A549 (cell line): ENCODE data around the gene CRYZL1. TPM values are rescaled to one million over a fixed set of nuclear protein-coding genes. Genes with fewer than 3 reads are reported as not detected.

ENCODE experiments used
- ATAC-seq, 2 experiments: fragments of 200-7000 bp in 1 of 2; fragments of >200 bp in 1 of 2; cut with Nextera tagmentation in 1 of 2; cut with Tn5 transposase in 1 of 2; 3 replicates each; pipeline versions ENCODE4 v1.8.0 to v1.9.1; 2018 to 2020; ENCODE audit warnings: mild to moderate bottlenecking in 1 of 2, moderate library complexity in 1 of 2
- CTCF ChIA-PET: fragments of 300-600 bp; sonication (Branson Sonifier 250); formaldehyde crosslinking; extraction: SDS; loops from one replicate; lab custom pipeline; 2021; ENCODE audit warnings: antibody characterized with exemption, inconsistent platforms; lab: Yijun Ruan, JAX
- POLR2A ChIA-PET: fragments of 350-600 bp; formaldehyde crosslinking; extraction: SDS; loops from one replicate; lab custom pipeline; 2021; ENCODE audit warnings: antibody characterized with exemption, inconsistent platforms; lab: Yijun Ruan, JAX
- DNase-seq, 2 experiments: peaks; one replicate each; pipeline versions ENCODE4 v3.0.0 to v3.0.0-alpha.2; 2011 to 2016; ENCODE audit warnings: low read depth in 1 of 2, low spot score in 1 of 2
- FAIRE-seq: peaks from 2 replicates; lab custom pipeline; 2011; peaks lifted over from hg19 to GRCh38; lab: Jason Lieb, UNC
- H3K27ac ChIP-seq, 2 experiments: fragments of >200 bp; sonication (Bioruptor Twin); formaldehyde crosslinking; 3 replicates each; pipeline ENCODE4 v1.5.1; 2016 to 2017
- H3K4me1 ChIP-seq: fragments of >200 bp; sonication (Bioruptor Twin); formaldehyde crosslinking; 3 replicates; pipeline ENCODE4 v1.6.1; 2016
- H3K4me2 ChIP-seq: fragments of >200 bp; sonication (Bioruptor Twin); formaldehyde crosslinking; 3 replicates; pipeline ENCODE4 v1.6.1; 2016
- H3K4me3 ChIP-seq: fragments of >200 bp; sonication (Bioruptor Twin); formaldehyde crosslinking; 3 replicates; pipeline ENCODE4 v1.5.1; 2016
- H3K9me3 ChIP-seq: fragments of >200 bp; sonication (Bioruptor Twin); formaldehyde crosslinking; 3 replicates; pipeline ENCODE4 v1.6.1; 2016
- BHLHE40 ChIP-seq: IDR thresholded peaks from 2 replicates; pipeline ENCODE4 v1.6.1; 2012; ENCODE audit warnings: low read depth, low read length, inconsistent platforms
- CBX2 ChIP-seq: fragments of 200-600 bp; sonication (generic); IDR thresholded peaks from 2 replicates; pipeline ENCODE4 v1.6.1; 2016; ENCODE audit warnings: low read depth, mild to moderate bottlenecking, borderline replicate concordance
- CHD2 ChIP-seq: fragments of 150-350 bp; IDR thresholded peaks from 2 replicates; pipeline ENCODE4 v1.6.1; 2014; ENCODE audit warnings: low read length; ENCODE audit not compliant: partially characterized antibody
- CHD4 ChIP-seq: fragments of 200-600 bp; sonication (generic); IDR thresholded peaks from 2 replicates; pipeline ENCODE4 v1.6.1; 2016; ENCODE audit warnings: antibody characterized with exemption, mild to moderate bottlenecking, borderline replicate concordance
- EHMT2 ChIP-seq: fragments of 200-600 bp; sonication (generic); IDR thresholded peaks from 2 replicates; pipeline ENCODE4 v1.6.1; 2016; ENCODE audit warnings: antibody characterized with exemption, low read depth, mild to moderate bottlenecking, moderate library complexity
- EP300 ChIP-seq, 2 experiments: fragments of >200 bp; sonication (Bioruptor Twin); formaldehyde crosslinking; IDR thresholded peaks; 2 replicates in 1 of 2; 3 replicates in 1 of 2; pipeline ENCODE4 v1.6.1; 2016 to 2017
- ESRRA ChIP-seq: fragments of 150-350 bp; IDR thresholded peaks from 2 replicates; pipeline ENCODE4 v1.6.1; 2014; ENCODE audit warnings: mild to moderate bottlenecking, low read length, borderline replicate concordance
- FOSB ChIP-seq: fragments of 250-450 bp; sonication (Bioruptor Pico); IDR thresholded peaks from 2 replicates; pipeline ENCODE4 v1.5.0; 2020; ENCODE audit warnings: mild to moderate bottlenecking, moderate library complexity
- FOXS1 ChIP-seq: fragments of 250-450 bp; sonication (Bioruptor Pico); IDR thresholded peaks from 2 replicates; pipeline ENCODE4 v1.5.0; 2020; ENCODE audit warnings: mild to moderate bottlenecking, moderate library complexity
- HDAC2 ChIP-seq: fragments of 200-600 bp; sonication (generic); IDR thresholded peaks from 2 replicates; pipeline ENCODE4 v1.6.1; 2016
- HMGXB4 ChIP-seq: fragments of 250-450 bp; sonication (Bioruptor Pico); IDR thresholded peaks from 2 replicates; pipeline ENCODE4 v1.5.0; 2021; ENCODE audit warnings: mild to moderate bottlenecking, moderate library complexity, borderline replicate concordance
- HOXB5 ChIP-seq: fragments of 250-450 bp; sonication (Bioruptor Pico); IDR thresholded peaks from 2 replicates; pipeline ENCODE4 v1.5.0; 2020; ENCODE audit warnings: mild to moderate bottlenecking, moderate library complexity
- JUN ChIP-seq, 2 experiments: fragments of >200 bp; sonication (Bioruptor Twin); formaldehyde crosslinking; IDR thresholded peaks; 2 replicates in 1 of 2; 3 replicates in 1 of 2; pipeline ENCODE4 v1.6.1; 2016 to 2017
- KDM1A ChIP-seq: fragments of 200-600 bp; sonication (generic); IDR thresholded peaks from 2 replicates; pipeline ENCODE4 v1.6.1; 2016; ENCODE audit warnings: low read depth, mild to moderate bottlenecking
- MAFK ChIP-seq: fragments of 450-650 bp; IDR thresholded peaks from 2 replicates; pipeline ENCODE4 v1.6.1; 2014; ENCODE audit not compliant: partially characterized antibody
- MYC ChIP-seq: IDR thresholded peaks from 2 replicates; pipeline ENCODE4 v1.6.1; 2012; ENCODE audit warnings: mild to moderate bottlenecking, inconsistent platforms, low read length, improper control_type of control experiment, borderline replicate concordance
- NPAS2 ChIP-seq: fragments of 250-450 bp; sonication (Bioruptor Pico); IDR thresholded peaks from 2 replicates; pipeline ENCODE4 v1.8.0; 2022; ENCODE audit warnings: mild to moderate bottlenecking, moderate library complexity, borderline replicate concordance
- NR3C1 ChIP-seq: fragments of >200 bp; sonication (Bioruptor Twin); formaldehyde crosslinking; IDR thresholded peaks from 3 replicates; pipeline ENCODE4 v1.6.1; 2017
- PHF8 ChIP-seq: fragments of 200-600 bp; sonication (generic); IDR thresholded peaks from 2 replicates; pipeline ENCODE4 v1.6.1; 2016; ENCODE audit warnings: low read depth, mild to moderate bottlenecking, antibody characterized with exemption, moderate library complexity, borderline replicate concordance
- RAD21 ChIP-seq, 2 experiments: fragments of >200 bp in 1 of 2; sonication (Bioruptor Twin) in 1 of 2; formaldehyde crosslinking in 1 of 2; IDR thresholded peaks in 1 of 2; conservative IDR thresholded peaks in 1 of 2; 2 replicates in 1 of 2; 3 replicates in 1 of 2; pipeline ENCODE4 v1.6.1; 2012 to 2018; ENCODE audit warnings: inconsistent platforms in 1 of 2
- RNF2 ChIP-seq: fragments of 200-600 bp; sonication (generic); IDR thresholded peaks from 2 replicates; pipeline ENCODE4 v1.6.1; 2016; ENCODE audit warnings: low read depth, mild to moderate bottlenecking, antibody characterized with exemption, moderate library complexity, borderline replicate concordance
- TFCP2L1 ChIP-seq: fragments of 250-450 bp; sonication (Bioruptor Pico); IDR thresholded peaks from 2 replicates; pipeline ENCODE4 v1.5.0; 2021; ENCODE audit warnings: mild to moderate bottlenecking
- TP53 ChIP-seq: fragments of 250-450 bp; sonication (Bioruptor Pico); IDR thresholded peaks from 2 replicates; pipeline ENCODE4 v1.5.0; 2021; ENCODE audit warnings: mild to moderate bottlenecking, moderate library complexity
- WGBS: methylation state at CpG from one replicate; pipeline ENCODE4 v1.1.6; 2017; ENCODE audit errors: missing lambda C conversion rate; 5-methylcytosine and 5-hydroxymethylcytosine counted together
- polyA plus RNA-seq, 4 experiments: library from polyadenylated mRNA; depleted of rRNA in 3 of 4; stranded (reverse); fragments of >200 nt; fragmentation: RNase III in 1 of 4; extraction: RNeasy Plus Mini Kit Qiagen cat#74134 plus additional on column Dnase treatment in 1 of 4; gene quantifications; 2 replicates in 3 of 4; 3 replicates in 1 of 4; pipeline ENCODE4 v1.2.3, GENCODE V29; 2011 to 2017
- TF ChIP-seq, protein P1 (sequence below): fragments of >200 bp; sonication (Bioruptor Twin); formaldehyde crosslinking; IDR thresholded peaks from 3 replicates; pipeline ENCODE4 v1.5.1; 2016
- TF ChIP-seq, protein P2 (sequence below): IDR thresholded peaks from 2 replicates; pipeline ENCODE4 v1.6.1; 2012
- TF ChIP-seq, protein P3 (sequence below): fragments of 200-600 bp; sonication (generic); IDR thresholded peaks from 2 replicates; pipeline ENCODE4 v1.6.1; 2016; ENCODE audit warnings: antibody characterized with exemption, mild to moderate bottlenecking, moderate library complexity

CRYZL1 gene
- polyA plus RNA-seq, 2 of the 4 experiments (the other 2 are of a cell fraction): 15.2 to 38.9 TPM

GRCh38 chr21:33667636-33668035 lies 26.1 kb upstream of the CRYZL1 start:
- FAIRE-seq (no peak), ATAC-seq (no peak), DNase-seq (no peak)
- POLR2A ChIA-PET: no interaction called here
- Histone ChIP-seq H3K27ac (no peak overlapping the region), H3K4me3 (no peak overlapping the region), H3K9me3 (no peaks in the 10 kb centered on the region), H3K4me1 (no peaks in the 10 kb centered on the region), H3K4me2 (no peak overlapping the region)
- CTCF ChIA-PET: interaction anchor here (0.6 to 1.4 kb wide), 2 partner anchors 57 to 216 kb away, joined by 3 to 4 read pairs; no protein-coding TSS in a partner anchor
- 88% methylated on average over 6 of the region's 6 CpGs for WGBS
- TF ChIP-seq ESRRA (no peak), FOXS1 (CRISPR knock-in tag) (no peak), BHLHE40 (no peak), HDAC2 (no peak), FOSB (CRISPR knock-in tag) (no peak), EP300 (IDR thresholded peaks at IDR 0.05) (no peak), TFCP2L1 (CRISPR knock-in tag) (no peak), MYC (no peak), CHD4 (no peak), NR3C1 (no peak), CHD2 (no peak), NPAS2 (CRISPR knock-in tag) (no peak), TP53 (no peak), RAD21 (conservative IDR thresholded peaks at IDR 0.05 in 1 of 2, IDR thresholded peaks at IDR 0.05 in 1 of 2) (no peak), KDM1A (no peak), CBX2 (no peak), PHF8 (no peak)
- TF ChIP-seq, protein P1, sequence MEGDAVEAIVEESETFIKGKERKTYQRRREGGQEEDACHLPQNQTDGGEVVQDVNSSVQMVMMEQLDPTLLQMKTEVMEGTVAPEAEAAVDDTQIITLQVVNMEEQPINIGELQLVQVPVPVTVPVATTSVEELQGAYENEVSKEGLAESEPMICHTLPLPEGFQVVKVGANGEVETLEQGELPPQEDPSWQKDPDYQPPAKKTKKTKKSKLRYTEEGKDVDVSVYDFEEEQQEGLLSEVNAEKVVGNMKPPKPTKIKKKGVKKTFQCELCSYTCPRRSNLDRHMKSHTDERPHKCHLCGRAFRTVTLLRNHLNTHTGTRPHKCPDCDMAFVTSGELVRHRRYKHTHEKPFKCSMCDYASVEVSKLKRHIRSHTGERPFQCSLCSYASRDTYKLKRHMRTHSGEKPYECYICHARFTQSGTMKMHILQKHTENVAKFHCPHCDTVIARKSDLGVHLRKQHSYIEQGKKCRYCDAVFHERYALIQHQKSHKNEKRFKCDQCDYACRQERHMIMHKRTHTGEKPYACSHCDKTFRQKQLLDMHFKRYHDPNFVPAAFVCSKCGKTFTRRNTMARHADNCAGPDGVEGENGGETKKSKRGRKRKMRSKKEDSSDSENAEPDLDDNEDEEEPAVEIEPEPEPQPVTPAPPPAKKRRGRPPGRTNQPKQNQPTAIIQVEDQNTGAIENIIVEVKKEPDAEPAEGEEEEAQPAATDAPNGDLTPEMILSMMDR: no peak
- TF ChIP-seq, protein P2, sequence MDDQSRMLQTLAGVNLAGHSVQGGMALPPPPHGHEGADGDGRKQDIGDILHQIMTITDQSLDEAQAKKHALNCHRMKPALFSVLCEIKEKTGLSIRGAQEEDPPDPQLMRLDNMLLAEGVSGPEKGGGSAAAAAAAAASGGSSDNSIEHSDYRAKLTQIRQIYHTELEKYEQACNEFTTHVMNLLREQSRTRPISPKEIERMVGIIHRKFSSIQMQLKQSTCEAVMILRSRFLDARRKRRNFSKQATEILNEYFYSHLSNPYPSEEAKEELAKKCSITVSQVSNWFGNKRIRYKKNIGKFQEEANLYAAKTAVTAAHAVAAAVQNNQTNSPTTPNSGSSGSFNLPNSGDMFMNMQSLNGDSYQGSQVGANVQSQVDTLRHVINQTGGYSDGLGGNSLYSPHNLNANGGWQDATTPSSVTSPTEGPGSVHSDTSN: no peak
- TF ChIP-seq, protein P3, sequence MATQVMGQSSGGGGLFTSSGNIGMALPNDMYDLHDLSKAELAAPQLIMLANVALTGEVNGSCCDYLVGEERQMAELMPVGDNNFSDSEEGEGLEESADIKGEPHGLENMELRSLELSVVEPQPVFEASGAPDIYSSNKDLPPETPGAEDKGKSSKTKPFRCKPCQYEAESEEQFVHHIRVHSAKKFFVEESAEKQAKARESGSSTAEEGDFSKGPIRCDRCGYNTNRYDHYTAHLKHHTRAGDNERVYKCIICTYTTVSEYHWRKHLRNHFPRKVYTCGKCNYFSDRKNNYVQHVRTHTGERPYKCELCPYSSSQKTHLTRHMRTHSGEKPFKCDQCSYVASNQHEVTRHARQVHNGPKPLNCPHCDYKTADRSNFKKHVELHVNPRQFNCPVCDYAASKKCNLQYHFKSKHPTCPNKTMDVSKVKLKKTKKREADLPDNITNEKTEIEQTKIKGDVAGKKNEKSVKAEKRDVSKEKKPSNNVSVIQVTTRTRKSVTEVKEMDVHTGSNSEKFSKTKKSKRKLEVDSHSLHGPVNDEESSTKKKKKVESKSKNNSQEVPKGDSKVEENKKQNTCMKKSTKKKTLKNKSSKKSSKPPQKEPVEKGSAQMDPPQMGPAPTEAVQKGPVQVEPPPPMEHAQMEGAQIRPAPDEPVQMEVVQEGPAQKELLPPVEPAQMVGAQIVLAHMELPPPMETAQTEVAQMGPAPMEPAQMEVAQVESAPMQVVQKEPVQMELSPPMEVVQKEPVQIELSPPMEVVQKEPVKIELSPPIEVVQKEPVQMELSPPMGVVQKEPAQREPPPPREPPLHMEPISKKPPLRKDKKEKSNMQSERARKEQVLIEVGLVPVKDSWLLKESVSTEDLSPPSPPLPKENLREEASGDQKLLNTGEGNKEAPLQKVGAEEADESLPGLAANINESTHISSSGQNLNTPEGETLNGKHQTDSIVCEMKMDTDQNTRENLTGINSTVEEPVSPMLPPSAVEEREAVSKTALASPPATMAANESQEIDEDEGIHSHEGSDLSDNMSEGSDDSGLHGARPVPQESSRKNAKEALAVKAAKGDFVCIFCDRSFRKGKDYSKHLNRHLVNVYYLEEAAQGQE: no peak

DNA sequence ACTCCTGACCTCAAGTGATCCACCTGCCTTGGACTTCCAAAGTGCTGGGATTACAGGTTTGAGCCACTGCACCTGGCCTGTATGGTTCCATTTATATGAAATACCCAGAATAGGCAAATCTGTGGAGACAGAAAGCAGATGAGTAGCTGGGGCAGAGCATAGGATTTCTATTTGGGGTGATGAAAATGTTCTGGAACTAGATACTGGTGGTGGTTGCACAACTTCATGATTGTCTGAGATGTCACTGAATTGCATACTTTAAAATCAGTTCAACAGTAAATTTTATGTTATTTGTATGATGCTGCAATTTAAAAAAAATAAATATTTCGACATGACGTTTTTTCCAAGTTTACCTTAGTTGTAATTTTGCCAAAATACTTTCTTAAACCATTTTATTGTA lies 24.6 kb upstream of the CRYZL1 start:
- FAIRE-seq (no peak), DNase-seq (no peak), ATAC-seq (no peak)
- Histone ChIP-seq H3K4me3 (no peak overlapping the region), H3K4me2 (no peak overlapping the region), H3K27ac (no peak overlapping the region), H3K4me1 (no peaks in the 10 kb centered on the region), H3K9me3 (peaks cover 4% of the 10 kb centered on the region; the same call in 1 of the 3 replicates)
- 81% methylated on average over 2 of the region's 2 CpGs for WGBS
- ChIA-PET CTCF (interaction anchor here (1.4 kb wide), 1 partner anchor 58 kb away, joined by 3 read pairs; no protein-coding TSS in a partner anchor), POLR2A (no interaction called here)
- TF ChIP-seq JUN (IDR thresholded peaks at IDR 0.05): no peak
- TF ChIP-seq RNF2: no peak
- no peak for TF ChIP-seq HOXB5 (CRISPR knock-in tag)
- no peak for TF ChIP-seq EHMT2
- TF ChIP-seq MYC: no peak
- TF ChIP-seq HMGXB4 (CRISPR knock-in tag): no peak
- TF ChIP-seq NPAS2 (CRISPR knock-in tag): no peak
- TF ChIP-seq NR3C1: no peak
- TF ChIP-seq MAFK: no peak
- TF ChIP-seq, protein P3: no peak
